Glomerular endothelial cell (primary cell): Measurements from ENCODE around the gene OR1K1. TPM values are rescaled to one million over a fixed set of nuclear protein-coding genes. Genes with fewer than 3 reads are reported as not detected.
"Not testable (repeated sequence)": the region's sequence is repeated elsewhere in the genome, so short reads cannot be mapped to it uniquely, and the experiment has no call there.

ENCODE experiments used
- DNase-seq: peaks from one replicate; pipeline ENCODE4 v3.0.0-alpha.2; 2011; ENCODE audit warnings: low read depth, low spot score; ENCODE audit errors: extremely low read depth
- total RNA-seq: library from RNA; depleted of rRNA; stranded (reverse); fragments of >200 nt; gene quantifications from 2 replicates; pipeline ENCODE4 v1.2.3, GENCODE V29; 2015

The OR1K1 gene, protein sequence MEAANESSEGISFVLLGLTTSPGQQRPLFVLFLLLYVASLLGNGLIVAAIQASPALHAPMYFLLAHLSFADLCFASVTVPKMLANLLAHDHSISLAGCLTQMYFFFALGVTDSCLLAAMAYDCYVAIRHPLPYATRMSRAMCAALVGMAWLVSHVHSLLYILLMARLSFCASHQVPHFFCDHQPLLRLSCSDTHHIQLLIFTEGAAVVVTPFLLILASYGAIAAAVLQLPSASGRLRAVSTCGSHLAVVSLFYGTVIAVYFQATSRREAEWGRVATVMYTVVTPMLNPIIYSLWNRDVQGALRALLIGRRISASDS
- not detected in 2 replicates for total RNA-seq

GRCh38 chr9:122800066-122801060 is at the start of gene OR1K1:
Gene OR1K1, plus strand, starts transcription at chr9:122800123. Its CDS starts 0 bp downstream, at chr9:122800123.
- DNase-seq: no peak

DNA sequence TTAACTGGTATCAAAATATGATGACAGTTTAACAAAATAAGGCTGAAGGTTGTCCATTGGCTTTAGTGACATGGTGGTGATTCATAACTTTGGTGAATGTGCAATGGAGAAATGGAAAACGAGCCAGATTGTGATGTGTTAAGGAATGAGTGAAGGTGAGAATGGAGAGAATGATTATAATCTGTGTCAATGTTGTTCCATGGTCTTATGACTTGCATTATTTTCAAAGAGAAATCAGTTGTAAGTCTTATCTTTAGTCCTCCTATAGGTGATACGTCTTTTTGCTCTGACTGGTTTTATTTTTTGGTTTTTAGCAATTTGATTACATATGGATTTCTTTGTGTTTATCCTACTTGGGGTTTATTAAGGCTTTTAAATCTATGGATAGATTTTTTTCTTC is 45.1 kb upstream of the OR1K1 start:
- DNase-seq: no peak

DNA sequence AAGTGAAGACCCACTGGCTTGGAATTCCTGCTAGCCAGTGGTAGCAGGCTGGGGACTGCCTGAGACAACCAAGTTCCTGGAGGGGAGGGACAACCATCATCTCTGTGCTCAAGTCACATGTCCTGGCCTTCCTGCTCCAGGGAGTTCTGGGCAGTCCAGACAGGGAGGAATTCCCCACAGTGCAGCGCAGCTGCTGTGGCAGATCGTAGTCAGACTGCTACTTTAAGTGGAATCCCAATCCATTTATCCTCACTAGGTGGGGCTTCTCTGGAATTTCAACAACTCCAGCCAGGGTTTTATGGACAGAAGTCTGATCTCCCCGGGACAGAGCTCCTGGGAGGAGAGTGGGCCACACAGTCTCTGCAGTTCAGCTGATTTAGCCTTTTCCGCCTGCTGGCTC is 32.1 kb upstream of the OR1K1 start:
- DNase-seq: no peak

GRCh38 chr9:122777052-122777451 is 22.9 kb upstream of the OR1K1 start:
- DNase-seq: no peak

DNA sequence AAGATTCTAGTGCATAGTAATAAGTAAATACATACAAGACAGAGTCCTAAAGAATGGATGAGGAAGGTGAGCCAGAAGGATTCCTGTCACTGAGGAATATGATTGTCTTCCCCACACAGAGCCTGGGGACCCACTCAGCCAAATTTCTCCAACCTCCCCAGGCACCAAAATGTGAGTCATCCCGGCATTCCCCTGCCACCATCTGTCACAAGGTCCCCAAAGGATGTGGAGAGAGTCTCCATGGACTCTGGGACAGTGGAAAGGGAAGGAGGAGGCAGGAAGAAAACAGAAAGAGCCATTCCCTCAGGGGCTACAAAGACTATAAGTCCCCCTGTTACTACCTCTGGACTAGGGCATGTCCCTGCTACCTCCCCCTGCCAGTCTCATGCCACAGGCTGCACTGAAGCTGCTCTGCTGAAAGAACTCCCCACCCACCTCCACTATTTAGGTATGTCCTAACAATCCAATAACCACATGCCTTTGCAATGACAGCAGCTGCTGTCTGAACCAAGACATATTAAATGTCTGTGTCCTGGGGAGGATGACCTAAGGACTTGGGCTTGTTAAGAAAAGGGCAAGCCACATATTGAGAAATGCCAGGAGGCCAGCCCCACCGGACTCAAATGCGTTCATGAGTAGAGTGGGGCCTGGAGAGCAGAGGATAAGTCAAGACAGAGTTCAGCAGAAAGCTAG is 21.8 kb upstream of the OR1K1 start:
- no peak for DNase-seq

DNA sequence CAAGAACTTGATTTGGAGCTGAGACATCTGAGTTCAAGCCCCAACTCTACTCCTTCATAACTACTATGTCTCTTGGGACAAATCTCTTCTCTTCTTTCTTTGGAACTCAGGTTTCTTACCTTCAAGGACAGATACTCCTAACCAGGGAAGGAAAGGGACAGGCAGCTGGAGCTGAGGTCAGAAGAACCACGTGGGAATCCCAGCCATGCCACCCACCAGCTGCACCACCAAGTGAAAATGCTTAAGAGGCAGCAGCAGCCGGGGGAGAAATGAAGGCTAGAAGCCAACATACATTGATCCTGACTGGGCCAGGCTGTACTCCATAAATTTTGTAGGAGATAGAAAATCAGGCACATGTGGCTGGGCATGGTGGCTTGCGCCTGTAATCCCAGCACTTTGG is 20.7 kb upstream of the OR1K1 start:
- DNase-seq: no peak

DNA sequence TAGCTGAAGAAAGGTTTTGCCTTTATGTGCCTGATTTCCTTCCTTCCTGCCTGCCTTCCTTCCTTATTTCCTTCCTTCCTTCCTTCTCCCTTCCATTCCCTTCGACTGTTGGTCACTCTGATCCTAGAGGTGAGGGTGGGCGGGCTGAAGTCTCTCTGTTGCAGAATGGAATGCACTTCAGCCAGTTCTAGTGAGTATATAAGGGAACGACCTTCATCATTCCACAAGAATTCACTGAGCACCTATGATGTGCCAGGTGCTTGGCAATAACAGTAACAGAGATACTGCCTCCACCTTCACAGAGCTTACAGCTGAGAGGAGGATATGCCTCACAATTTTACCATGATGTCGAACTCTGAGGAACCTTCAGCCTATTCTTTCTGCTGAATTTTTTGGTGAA is 19.9 kb upstream of the OR1K1 start:
- DNase-seq: no peak

GRCh38 chr9:122781671-122782070 is 18.3 kb upstream of the OR1K1 start:
- no peak for DNase-seq

GRCh38 chr9:122785269-122785668 is 14.7 kb upstream of the OR1K1 start:
- DNase-seq: no peak

DNA sequence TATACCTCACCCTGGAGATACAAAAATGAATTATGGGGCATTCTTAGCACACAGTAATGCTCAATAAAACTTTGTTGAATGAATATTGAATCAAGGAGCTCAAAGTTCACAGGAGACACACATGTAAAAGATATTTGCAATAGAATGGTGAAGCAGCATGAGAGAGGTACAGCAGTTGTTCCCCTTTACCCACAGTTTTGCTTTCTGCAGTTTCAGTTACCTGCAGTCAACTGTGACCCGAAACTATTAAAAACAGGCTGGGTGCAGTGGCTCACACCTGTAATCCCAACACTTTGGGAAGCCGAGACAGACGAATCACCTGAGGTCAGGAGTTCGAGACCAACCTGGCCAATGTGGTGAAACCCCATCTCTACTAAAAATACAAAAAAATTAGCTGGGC is 13.6 kb upstream of the OR1K1 start:
- no peak for DNase-seq

GRCh38 chr9:122788831-122789230 is 11.1 kb upstream of the OR1K1 start, which contains the start of gene OR5C1:
Gene OR5C1, plus strand, starts transcription at chr9:122788933. Its CDS starts 0 bp downstream, at chr9:122788933.
- DNase-seq: no peak

- DNase-seq: no peak
These were observed 10.5 kb upstream of the OR1K1 start for GRCh38 chr9:122789256-122790046.

DNA sequence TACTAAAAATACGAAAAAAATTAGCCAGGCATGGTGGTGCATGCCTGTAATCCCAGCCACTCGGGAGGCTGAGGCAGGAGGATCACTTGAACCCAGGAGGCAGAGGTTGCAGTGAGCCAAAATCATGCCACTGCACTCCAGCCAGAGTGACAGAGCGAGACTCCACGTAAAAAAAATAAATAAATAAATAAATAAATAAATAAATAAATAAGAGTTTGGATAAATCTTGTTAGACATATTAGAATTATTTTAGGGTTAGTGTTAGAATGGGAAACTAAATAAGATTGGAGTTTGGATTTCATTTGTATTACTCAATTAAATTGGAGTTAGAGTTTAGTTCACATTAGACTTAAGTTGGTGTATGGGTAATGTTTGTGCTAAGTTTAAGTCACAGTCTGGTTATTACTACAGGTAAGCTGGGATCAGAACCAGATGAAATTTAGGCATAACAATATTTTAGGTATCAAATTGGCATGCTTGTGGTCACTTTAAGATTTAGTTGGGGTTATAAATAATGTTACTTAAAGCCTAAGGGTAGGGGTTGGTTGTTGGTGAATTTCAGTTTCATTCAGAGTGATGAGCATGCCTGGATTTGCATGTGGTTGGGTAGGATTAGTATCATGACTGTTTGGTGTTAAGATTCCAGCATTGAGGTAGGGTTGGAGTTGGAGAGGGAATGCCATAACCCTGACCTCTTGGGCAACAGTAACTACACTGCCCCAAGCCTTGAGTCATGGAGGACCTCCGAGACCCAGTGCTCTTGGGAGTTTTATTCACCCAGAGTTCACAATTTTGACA is 7.9 kb upstream of the OR1K1 start:
- no peak for DNase-seq

DNA sequence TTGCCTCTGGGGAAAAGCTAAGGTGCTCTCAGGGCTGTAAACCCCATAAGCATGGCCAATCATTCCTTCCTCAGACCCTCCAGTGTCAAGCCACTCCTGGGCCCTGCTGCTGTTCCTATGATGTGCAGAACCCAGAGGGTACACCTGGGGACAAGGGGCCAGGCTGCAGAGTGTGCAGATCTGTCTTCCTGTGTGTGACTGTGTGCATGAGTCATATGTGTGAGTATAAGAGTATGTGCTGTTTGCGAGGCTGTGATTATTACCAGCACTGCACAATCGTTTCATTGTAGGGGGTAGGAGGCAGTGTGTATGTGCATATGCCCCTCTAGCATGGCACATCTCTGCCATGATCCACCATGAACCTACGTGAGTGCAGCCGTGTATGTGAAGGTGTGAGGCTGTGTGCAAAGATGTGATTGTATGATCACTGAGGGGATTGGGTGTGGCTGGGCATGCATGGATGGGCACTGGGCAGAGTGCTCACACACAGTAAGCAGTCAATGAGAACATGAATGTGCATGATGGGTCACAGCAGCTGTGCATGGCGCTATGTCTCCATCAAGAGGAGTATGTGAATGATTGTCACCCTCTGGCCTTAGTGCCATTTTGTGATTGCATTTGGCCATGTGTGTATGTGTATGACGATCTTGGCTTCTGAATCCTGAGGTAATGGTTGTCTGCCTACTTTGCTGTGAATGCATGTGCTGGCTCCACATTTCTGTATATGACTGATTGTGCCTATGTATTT is 2.4 kb upstream of the OR1K1 start:
- DNase-seq: no peak

DNA sequence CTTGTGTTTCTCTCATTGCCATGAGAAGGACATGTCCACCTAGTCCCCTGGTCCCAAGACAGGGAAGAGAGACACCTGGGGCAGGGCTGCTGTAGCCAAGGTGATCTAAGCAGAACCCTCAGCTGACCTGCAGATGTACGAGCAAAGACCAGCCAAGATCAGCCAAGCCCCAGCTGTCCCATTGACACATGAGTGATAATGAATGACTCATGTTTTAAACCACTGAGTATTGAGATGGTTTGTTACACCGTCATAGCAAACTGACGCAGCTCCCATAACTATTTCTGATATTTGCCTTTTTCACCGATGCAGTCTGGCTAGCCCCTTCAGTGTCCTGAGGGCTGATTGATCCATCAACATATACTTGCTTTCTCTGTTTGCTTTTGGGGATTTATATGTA is 6.7 kb downstream of the OR1K1 start:
- no peak for DNase-seq

DNA sequence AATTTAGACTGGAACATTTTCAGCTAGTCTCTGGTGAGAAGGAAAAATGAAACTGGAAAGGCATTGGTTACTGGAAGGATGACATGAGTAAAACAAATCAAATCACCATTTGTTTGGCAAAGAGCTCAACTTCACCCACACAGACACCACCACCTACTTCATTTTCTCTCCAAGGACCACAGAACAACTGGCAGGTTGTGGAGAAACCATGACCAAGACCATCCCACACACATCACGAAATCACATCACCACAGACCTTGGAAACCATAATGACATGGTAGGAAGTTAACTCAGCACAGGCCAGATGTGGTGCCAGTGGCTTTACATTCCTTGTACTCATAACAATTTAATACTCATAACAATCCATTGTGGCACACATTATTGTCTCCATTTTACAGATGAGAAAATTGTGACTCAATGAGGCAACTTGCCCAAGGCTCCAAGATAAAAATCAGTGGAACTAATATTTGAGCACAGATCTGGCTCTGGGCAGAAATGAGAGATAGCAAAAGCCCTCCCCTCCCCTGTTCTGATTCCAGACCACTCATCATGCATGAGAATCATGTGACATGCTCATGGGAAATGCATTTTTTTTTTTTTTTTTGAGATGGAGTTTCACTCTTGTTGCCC is 7.5 kb downstream of the OR1K1 start:
- DNase-seq: no peak

- no peak for DNase-seq
These were observed 8.2 kb downstream of the OR1K1 start for GRCh38 chr9:122808141-122808540.

GRCh38 chr9:122809261-122809660 is 9.3 kb downstream of the OR1K1 start:
- DNase-seq: not testable (repeated sequence)
